Measurements from ENCODE around the gene CD200. TPM values are rescaled to one million over a fixed set of nuclear protein-coding genes. Genes with fewer than 3 reads are reported as not detected.

CD200 gene
- total and polyA plus RNA-seq, 2 of the 4 experiments (the other 2 are of a cell fraction), result 1.1 to 1.7 TPM

- no peaks in the 10 kb centered on the region for H4K20me1 ChIP-seq (ENCODE audit: insufficient read depth, low read length)
- WGBS, 2 experiments (ENCODE audit: extremely low coverage in 2 of 2, insufficient read length in 1 of 2), result no CpG with 5 or more reads among the region's 3 CpGs
- H3K56ac ChIP-seq (ENCODE audit: extremely low read depth, insufficient read depth, low read length), result peak overlapping the region; percentile 96
- H3K36me3 ChIP-seq (ENCODE audit: control insufficient read depth, insufficient read depth, low read length), result no peaks in the 10 kb centered on the region
- H2BK20ac ChIP-seq (ENCODE audit: low read depth, low read length), result peak overlapping the region; percentile 100
- no peak overlapping the region for H3K4me3 ChIP-seq (ENCODE audit: insufficient read depth, low read depth, low read length)
- H2BK120ac ChIP-seq (ENCODE audit: low read depth, low read length), result peak overlapping the region; percentile 99
- H3K9ac ChIP-seq (ENCODE audit: low read depth, low read length), result peak overlapping the region; percentile 82
- TF ChIP-seq USF2 (IDR thresholded peaks at IDR 0.05; ENCODE audit: low read depth, low read length), result no peak
- 0 out of 2 replicates have a peak, but pooled peaks have one; percentile 0 for TF ChIP-seq FOS (IDR thresholded peaks at IDR 0.05; ENCODE audit: low read depth, low read length)
- no peak for TF ChIP-seq RAD21 (IDR thresholded peaks at IDR 0.05; ENCODE audit: low read length)
- peak overlapping the region; percentile 96 for H2BK15ac ChIP-seq (ENCODE audit: low read depth, low read length)
- no peaks in the 10 kb centered on the region for H3K79me1 ChIP-seq (ENCODE audit: low read depth in 1 of 2, low read length in 2 of 2)
- BruUV-seq (replicated peaks), result TSS peak; percentile 90
- ChIA-PET CTCF (interaction anchor here (0.6 to 1.2 kb wide), 2 partner anchors 13 to 24 kb away, joined by 3 read pairs; no protein-coding TSS in a partner anchor), POLR2A (ENCODE audit: unreplicated experiment) (no interaction called here)
- H3K9me1 ChIP-seq (ENCODE audit: insufficient read depth, low read length), result peaks cover 3% of the 10 kb centered on the region
- H3K4me1 ChIP-seq (ENCODE audit: control insufficient read depth, insufficient read depth, low read length), result peaks cover 15% of the 10 kb centered on the region
- no peak for ATAC-seq (ENCODE audit: low read depth)
- H2AK5ac ChIP-seq (ENCODE audit: low read depth, low read length), result peak overlapping the region; percentile 100
- H4K8ac ChIP-seq (ENCODE audit: low read depth in 2 of 2, low read length in 2 of 2), result peak overlapping the region; percentile 87 to 98
- H3K27me3 ChIP-seq (ENCODE audit: control insufficient read depth, insufficient read depth, low read length), result no peaks in the 10 kb centered on the region
- peak overlapping the region; percentile 100 for H4K91ac ChIP-seq (ENCODE audit: insufficient read depth, low read depth, low read length)
- H2AFZ ChIP-seq (replicated peaks; ENCODE audit: low read length, poor library complexity), result peak overlapping the region; percentile 89
- H3K23ac ChIP-seq (ENCODE audit: low read depth, low read length), result peak overlapping the region; percentile 99
- H3K9me3 ChIP-seq (ENCODE audit: control insufficient read depth, insufficient read depth, low read length), result peaks cover 2% of the 10 kb centered on the region; the same call in 1 of the 2 replicates
- no peak for DNase-seq
- peak overlapping the region; percentile 100 for H3K4ac ChIP-seq (ENCODE audit: low read depth, low read length)
- H3K27ac ChIP-seq (ENCODE audit: insufficient read depth, low read length), result peak overlapping the region; percentile 100
- H4K5ac ChIP-seq (ENCODE audit: low read depth, low read length), result peak overlapping the region; percentile 97
- in situ Hi-C loops (cut with MboI; ENCODE audit: low sequenced_read_pairs) (no loop called here), dilution Hi-C loops (cut with HindIII; ENCODE audit: low sequenced_read_pairs, unreplicated experiment) (no loop called here), intact Hi-C loops (cut with micrococcal nuclease) (loop anchor here (2.0 kb wide), 1 partner anchor 59 kb away; the partner anchor contains the start of gene CD200)
- H2BK5ac ChIP-seq (ENCODE audit: low read depth, low read length, poor library complexity, severe bottlenecking), result peak overlapping the region; percentile 100
- H3K4me2 ChIP-seq (ENCODE audit: low read depth, low read length), result peak overlapping the region; percentile 43
- H3K14ac ChIP-seq (replicated peaks; ENCODE audit: low read depth, low read length), result peak overlapping the region; percentile 99
- H2AK9ac ChIP-seq (replicated peaks; ENCODE audit: low read depth, low read length, poor library complexity), result peak overlapping the region; percentile 86
- H3K18ac ChIP-seq (ENCODE audit: low read depth, low read length), result peak overlapping the region; percentile 100
Observed at GRCh38 chr3:112391648-112392047, 58.7 kb downstream of the CD200 start.

Measured in IMR-90 (cell line).